ENCODE measurements around the gene COL27A1.

The COL27A1 gene

DNA sequence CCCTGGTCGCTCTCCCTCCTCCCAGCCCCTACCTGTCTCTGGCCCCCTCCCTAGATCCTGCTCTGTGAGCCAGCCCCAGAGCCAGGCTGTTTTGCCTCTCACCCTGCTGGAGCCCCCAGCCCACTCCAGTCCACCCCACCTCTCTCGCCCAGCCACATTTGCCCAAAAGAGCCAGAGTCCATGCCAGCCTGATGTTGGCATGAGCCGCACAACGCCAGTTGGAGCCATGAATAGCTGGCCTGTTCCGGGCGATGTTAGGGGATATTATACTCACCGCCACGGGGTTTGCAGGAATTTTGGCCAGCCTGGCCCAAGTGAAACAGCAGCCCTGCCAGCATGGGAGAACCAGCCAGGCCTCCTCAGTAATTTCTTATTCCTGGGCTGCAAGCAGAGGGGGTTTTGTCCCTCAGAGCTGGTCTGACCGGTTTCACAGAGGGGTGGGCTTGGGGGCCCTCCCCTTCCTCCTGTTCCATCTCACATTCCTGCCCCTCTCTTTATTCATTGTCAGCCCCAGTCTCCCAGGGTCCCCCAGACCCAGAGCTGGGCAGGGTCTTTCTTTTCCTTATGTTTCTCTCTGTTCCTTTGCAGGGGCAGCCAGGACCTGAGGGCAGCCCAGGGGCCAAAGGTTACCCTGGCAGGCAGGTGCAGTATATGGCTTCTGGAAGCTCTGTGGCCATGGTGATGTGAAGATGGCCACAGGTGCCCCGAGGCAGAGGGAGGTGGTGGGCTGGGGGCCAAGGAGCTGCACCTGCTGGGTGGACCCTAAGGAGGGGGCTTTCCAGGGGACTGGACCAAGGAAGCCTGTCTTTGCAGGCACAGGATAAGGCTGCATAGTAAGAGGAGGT is 50.1 kb downstream of the COL27A1 start:
- H3K4me1 ChIP-seq (ENCODE audit: control insufficient read depth, insufficient read depth, low read length) = no peaks in the 10 kb centered on the region
- H3K9me3 ChIP-seq (ENCODE audit: control insufficient read depth, insufficient read depth, low read depth, low read length) = no peaks in the 10 kb centered on the region
- CTCF ChIA-PET = interaction anchor here (0.7 to 1.1 kb wide), 4 partner anchors 36 to 97 kb away, joined by 3 to 4 read pairs (median 3); no protein-coding TSS in a partner anchor
- H3K4me3 ChIP-seq (ENCODE audit: low read depth, low read length) = no peak overlapping the region
- no peak overlapping the region for H3K27ac ChIP-seq (ENCODE audit: extremely low read depth, low read depth, low read length)
- H3K36me3 ChIP-seq (ENCODE audit: control insufficient read depth in 2 of 2, insufficient read depth in 1 of 2, low read length in 2 of 2) = no peaks in the 10 kb centered on the region
- POLR2A ChIA-PET = no interaction called here
- TF ChIP-seq HOXC10 (CRISPR knock-in tag; IDR thresholded peaks at IDR 0.05) (no peak), KLF9 (tag by site-specific recombination; IDR thresholded peaks at IDR 0.05; ENCODE audit: low read depth) (no peak), ZNF132 (tag by site-specific recombination; IDR thresholded peaks at IDR 0.05; ENCODE audit: borderline replicate concordance) (no peak), ZBTB17 (tag by site-specific recombination; IDR thresholded peaks at IDR 0.05) (no peak), MEIS1 (CRISPR knock-in tag; IDR thresholded peaks at IDR 0.05; ENCODE audit: borderline replicate concordance) (no peak), MZF1 (tag by site-specific recombination; IDR thresholded peaks at IDR 0.05; ENCODE audit: borderline replicate concordance) (no peak), ZFP37 (tag by site-specific recombination; IDR thresholded peaks at IDR 0.05) (no peak), ZNF623 (tag by site-specific recombination; IDR thresholded peaks at IDR 0.05) (no peak), ZNF24 (tag by site-specific recombination; IDR thresholded peaks at IDR 0.05) (no peak), ZNF426 (tag by site-specific recombination; IDR thresholded peaks at IDR 0.05) (no peak), GLI2 (tag by site-specific recombination; IDR thresholded peaks at IDR 0.05; ENCODE audit: borderline replicate concordance, low read depth) (no peak), ZNF768 (tag by site-specific recombination; IDR thresholded peaks at IDR 0.05) (no peak), ZNF596 (tag by site-specific recombination; IDR thresholded peaks at IDR 0.05) (no peak)
- TF ChIP-seq, protein P1, sequence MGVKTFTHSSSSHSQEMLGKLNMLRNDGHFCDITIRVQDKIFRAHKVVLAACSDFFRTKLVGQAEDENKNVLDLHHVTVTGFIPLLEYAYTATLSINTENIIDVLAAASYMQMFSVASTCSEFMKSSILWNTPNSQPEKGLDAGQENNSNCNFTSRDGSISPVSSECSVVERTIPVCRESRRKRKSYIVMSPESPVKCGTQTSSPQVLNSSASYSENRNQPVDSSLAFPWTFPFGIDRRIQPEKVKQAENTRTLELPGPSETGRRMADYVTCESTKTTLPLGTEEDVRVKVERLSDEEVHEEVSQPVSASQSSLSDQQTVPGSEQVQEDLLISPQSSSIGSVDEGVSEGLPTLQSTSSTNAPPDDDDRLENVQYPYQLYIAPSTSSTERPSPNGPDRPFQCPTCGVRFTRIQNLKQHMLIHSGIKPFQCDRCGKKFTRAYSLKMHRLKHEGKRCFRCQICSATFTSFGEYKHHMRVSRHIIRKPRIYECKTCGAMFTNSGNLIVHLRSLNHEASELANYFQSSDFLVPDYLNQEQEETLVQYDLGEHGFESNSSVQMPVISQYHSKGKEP (tag by site-specific recombination; IDR thresholded peaks at IDR 0.05) = no peak
- TF ChIP-seq, protein P2, sequence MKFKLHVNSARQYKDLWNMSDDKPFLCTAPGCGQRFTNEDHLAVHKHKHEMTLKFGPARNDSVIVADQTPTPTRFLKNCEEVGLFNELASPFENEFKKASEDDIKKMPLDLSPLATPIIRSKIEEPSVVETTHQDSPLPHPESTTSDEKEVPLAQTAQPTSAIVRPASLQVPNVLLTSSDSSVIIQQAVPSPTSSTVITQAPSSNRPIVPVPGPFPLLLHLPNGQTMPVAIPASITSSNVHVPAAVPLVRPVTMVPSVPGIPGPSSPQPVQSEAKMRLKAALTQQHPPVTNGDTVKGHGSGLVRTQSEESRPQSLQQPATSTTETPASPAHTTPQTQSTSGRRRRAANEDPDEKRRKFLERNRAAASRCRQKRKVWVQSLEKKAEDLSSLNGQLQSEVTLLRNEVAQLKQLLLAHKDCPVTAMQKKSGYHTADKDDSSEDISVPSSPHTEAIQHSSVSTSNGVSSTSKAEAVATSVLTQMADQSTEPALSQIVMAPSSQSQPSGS (tag by site-specific recombination; IDR thresholded peaks at IDR 0.05; ENCODE audit: low read depth) = no peak
- TF ChIP-seq, protein P3, sequence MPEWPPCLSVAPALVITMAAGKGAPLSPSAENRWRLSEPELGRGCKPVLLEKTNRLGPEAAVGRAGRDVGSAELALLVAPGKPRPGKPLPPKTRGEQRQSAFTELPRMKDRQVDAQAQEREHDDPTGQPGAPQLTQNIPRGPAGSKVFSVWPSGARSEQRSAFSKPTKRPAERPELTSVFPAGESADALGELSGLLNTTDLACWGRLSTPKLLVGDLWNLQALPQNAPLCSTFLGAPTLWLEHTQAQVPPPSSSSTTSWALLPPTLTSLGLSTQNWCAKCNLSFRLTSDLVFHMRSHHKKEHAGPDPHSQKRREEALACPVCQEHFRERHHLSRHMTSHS (tag by site-specific recombination; IDR thresholded peaks at IDR 0.05) = no peak
- TF ChIP-seq, protein P4, sequence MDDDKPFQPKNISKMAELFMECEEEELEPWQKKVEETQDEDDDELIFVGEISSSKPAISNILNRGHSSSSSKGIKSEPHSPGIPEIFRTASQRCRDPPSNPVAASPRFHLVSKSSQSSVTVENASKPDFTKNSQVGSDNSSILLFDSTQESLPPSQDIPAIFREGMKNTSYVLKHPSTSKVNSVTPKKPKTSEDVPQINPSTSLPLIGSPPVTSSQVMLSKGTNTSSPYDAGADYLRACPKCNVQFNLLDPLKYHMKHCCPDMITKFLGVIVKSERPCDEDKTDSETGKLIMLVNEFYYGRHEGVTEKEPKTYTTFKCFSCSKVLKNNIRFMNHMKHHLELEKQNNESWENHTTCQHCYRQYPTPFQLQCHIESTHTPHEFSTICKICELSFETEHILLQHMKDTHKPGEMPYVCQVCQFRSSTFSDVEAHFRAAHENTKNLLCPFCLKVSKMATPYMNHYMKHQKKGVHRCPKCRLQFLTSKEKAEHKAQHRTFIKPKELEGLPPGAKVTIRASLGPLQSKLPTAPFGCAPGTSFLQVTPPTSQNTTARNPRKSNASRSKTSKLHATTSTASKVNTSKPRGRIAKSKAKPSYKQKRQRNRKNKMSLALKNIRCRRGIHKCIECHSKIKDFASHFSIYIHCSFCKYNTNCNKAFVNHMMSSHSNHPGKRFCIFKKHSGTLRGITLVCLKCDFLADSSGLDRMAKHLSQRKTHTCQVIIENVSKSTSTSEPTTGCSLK (tag by site-specific recombination; IDR thresholded peaks at IDR 0.05) = no peak

DNA sequence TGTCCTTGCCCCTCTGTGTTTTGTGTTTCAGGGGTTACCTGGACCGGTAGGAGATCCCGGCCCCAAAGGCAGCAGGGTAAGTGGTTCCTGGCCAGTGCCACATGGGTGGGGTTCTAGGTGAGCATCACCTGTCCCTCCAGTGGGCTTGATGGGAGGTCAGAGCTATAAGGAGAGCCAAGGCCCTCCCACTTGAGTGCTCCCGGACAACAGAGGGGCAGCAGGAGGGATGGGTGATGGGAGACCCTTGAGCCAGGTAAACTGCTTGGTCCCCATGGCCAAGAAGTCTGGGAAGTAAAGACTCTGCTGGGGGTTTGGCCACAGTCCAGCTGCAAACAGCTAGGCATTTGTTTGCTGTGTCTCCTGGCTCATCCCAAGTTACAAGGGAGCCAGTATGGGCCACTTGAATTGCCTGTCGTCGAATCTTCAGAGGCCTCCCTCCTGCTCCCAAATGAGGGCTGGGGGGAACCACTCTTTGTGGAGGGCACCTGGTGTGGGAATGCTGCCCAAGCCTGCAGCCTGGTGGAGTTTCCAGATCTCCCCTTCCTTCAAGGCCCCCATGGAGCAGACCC is 51.0 kb downstream of the COL27A1 start:
- Histone ChIP-seq H3K27ac (ENCODE audit: extremely low read depth, low read depth, low read length) (no peak overlapping the region), H3K4me1 (ENCODE audit: control insufficient read depth, insufficient read depth, low read length) (no peaks in the 10 kb centered on the region), H3K4me3 (ENCODE audit: low read depth, low read length) (no peak overlapping the region), H3K9me3 (ENCODE audit: control insufficient read depth, insufficient read depth, low read depth, low read length) (no peaks in the 10 kb centered on the region), H3K36me3 (ENCODE audit: control insufficient read depth in 2 of 2, insufficient read depth in 1 of 2, low read length in 2 of 2) (no peaks in the 10 kb centered on the region)
- POLR2A ChIA-PET = no interaction called here
- CTCF ChIA-PET = interaction anchor here (0.7 to 1.1 kb wide), 4 partner anchors 37 to 124 kb away, joined by 3 read pairs; no protein-coding TSS in a partner anchor
- TF ChIP-seq ZNF354C (tag by site-specific recombination; IDR thresholded peaks at IDR 0.05; ENCODE audit: borderline replicate concordance, low read depth) (no peak), GLIS1 (tag by site-specific recombination; IDR thresholded peaks at IDR 0.05) (peak; percentile 40)

Measured in HEK293 (cell line).